GM21737 (cell line): ENCODE data around the gene FBXO8.
A peak's percentile ranks its signal among the peaks of the same experiment; 100 is the strongest.
"Not testable (repeated sequence)": the region's sequence is repeated elsewhere in the genome, so short reads cannot be mapped to it uniquely, and the experiment has no call there.

ENCODE experiments used
- ATAC-seq: cut with Tn5 transposase; IDR thresholded peaks from one replicate; pipeline ENCODE4 v1.9.1; 2021; ENCODE audit warnings: mild to moderate bottlenecking, moderate library complexity; ENCODE audit not compliant: unreplicated experiment

FBXO8 gene

DNA sequence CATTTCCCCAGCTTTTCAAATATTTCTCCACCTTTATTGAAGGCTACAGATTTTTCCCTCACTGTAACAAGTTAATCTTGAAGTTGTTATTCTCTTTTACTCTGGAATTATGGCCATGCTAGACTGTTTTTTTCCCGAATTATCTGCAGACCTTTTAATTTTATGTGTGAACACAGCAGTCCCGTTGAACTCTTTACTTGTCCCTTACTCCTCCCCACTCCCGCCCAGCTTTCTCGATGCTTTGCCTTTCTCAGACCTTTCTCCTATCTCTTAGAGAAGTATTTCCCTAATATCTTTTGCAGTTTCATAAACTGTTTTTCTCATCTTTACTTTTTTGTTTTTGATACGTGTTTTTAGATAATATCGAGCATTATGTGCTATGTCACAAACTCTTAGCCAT is 1.0 kb upstream of the FBXO8 start:
- no peak for ATAC-seq

DNA sequence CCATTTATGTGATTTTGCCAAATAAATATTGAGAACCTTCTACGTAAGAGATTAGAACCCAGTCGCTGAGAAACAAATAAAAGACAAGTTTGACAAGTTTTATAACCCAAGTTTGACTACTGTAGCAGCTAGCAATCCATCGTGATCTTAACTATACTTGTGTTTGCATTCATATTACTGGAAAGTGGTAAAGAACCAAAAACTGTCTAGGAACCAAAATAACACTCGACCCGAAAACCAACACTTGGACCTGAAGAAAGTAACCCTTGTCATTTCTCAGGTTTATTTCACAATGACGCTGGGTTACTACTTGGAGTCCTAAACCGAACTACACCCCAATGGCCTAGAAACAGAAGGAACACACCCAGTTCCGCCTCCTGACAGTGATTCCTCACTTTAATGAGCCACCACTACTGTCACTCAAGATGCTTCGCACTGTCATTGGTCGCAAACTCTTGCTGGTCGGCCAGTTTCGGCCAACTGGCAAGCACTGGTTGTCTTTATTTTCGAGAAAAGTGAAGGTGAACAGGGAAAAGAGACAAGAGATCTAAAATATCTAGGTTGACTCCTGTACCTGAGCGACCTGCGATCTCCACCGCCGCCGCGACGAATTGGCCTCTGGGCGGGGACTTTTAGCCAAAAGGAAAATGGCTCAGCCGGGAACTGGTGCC is 496 bp downstream of the FBXO8 start:
- ATAC-seq, result peak; percentile 97

DNA sequence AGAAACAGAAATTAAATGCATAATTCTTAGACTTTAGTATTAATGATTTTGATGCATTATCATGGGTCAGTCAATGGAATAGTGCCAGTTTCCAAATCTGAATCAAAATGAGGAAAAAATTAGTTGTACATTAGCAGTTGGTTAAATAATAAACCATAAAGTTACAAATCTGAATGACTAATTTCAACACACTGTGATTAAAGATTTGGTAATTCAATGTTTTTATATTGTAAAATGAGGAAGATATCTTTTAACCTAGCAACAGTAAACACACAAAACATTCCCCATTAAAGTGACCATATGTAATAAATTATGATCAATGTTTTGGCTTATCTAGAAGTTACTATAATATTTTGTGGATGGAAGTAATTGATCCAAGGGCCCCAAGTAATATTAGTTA is 1.6 kb downstream of the FBXO8 start:
- no peak for ATAC-seq

DNA sequence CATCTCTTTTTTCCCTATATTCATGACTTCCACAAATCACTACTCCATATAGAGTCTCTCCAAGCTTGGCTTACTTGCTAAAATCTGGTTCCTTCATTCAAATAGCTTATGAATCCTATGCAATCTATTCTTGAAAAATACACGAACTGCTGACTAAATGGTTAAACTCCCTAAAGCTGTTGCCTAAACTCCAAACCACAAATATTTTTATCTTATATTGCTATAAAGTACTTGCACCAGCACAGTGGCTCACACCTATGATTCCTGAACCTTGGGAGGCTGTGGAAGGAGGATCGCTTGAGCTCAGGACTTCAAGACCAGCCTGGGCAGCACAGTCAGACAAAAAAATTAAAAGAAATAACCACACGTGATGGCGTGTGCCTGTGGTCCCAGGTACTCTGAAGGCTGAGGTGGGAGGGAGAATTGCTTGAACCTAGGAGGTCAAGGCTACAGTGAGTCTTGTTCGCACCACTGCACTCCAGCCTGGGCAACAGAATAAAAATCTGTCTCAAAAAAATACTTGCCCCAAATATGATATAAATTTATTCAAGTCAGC is 2.2 kb downstream of the FBXO8 start:
- ATAC-seq, result no peak

DNA sequence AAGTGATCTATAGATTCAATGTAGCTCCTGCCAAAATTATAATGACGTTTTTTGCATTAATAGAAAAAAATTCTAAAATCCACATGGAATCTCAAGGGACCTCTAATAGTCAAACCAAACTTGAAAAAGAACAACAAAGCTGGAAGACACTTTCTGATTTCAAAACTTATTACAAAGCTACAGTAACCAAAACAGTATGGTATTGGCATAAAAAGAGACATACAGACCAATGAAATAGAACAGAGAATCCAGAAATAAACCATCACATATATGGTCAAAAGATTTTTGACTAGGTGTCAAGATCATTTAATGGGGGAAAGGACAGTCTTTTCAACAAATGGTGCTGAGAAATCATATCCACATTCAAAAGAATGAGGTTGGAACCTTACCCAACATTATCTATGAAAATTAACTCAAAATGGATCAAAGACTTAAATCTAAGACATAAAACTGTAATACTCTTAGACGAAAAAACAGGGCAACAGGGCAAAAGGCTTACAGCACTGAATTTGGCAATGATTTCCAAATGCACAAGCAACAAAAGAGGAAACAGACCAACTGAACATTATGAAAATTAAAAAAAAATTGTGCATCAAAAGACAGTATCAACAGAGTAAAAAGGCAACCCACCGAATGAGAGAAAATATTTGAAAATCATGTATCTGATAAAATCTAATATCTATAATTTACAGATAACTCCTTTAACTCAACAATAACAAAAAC is 3.9 kb downstream of the FBXO8 start:
- ATAC-seq, result no peak

DNA sequence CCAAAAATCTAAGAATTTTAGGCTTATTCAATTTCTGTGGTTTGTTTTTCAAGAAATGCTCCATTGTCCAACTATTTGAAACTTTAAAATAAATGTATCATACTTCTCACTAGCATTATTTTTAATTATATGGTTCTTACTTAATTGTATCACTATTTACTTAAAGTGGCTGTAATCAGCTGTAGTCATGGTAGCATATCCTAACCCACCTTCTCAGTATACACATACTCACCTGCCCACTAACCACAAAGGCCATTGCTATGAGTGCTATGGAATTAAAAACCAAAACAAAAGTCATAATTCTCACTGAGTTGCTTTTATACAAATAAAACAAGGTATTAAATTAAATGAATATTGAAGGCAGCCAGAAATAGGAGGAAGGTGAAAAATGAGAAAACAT is 5.0 kb downstream of the FBXO8 start:
- ATAC-seq, result no peak

DNA sequence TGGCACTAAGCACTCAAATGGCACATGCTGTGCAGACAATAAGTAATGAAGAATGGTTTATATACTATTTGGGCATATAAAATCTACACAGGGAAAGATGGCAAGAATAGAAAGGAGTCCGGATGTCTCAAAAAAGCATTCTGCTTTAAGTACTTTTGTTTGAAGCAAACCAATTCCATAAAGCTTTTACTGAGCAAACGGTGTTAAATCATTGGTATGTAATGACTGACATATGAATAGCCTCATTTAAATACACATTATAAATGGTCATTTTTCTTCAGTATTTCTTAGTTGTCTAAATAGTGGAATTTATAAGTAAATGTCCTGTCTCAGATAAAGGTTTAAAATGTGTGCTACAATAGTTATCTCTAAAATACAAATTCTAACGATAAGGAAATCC is 6.0 kb downstream of the FBXO8 start:
- no peak for ATAC-seq

DNA sequence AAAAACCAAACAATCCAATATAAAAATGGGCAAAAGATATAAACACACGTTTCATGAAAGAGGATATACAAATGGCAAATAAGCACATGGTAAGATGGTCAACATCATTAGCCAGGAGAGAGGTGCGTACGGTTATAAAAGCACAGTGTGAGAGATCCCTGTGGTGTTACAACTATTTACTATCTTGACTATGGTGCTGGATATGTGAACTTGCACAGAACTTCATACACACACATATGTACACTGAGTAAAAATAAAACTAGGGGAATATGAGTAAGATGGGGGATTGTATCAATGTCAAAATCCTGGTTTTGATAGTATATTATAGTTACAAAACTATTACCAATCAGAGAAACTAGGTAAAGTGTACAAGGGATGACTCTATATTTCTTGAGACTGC is 8.4 kb downstream of the FBXO8 start:
- no peak for ATAC-seq

DNA sequence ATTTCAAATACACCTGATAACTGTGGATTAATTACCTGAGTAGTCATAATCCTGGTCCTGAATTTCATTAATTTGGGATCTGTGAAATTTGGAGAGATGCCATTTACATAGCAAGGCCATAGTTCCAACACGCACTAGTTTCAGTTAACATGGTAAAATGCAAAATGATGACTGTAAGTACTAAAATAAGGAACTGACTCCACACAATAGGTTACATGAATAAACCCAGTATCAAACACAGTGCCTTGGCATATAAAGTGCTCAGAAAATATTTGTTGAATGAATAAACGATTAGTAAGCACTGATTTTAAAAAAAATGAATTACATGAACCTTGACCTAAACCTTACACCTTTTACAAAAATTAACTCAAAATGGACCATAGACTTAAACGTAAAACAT is 9.0 kb downstream of the FBXO8 start:
- ATAC-seq, result no peak

DNA sequence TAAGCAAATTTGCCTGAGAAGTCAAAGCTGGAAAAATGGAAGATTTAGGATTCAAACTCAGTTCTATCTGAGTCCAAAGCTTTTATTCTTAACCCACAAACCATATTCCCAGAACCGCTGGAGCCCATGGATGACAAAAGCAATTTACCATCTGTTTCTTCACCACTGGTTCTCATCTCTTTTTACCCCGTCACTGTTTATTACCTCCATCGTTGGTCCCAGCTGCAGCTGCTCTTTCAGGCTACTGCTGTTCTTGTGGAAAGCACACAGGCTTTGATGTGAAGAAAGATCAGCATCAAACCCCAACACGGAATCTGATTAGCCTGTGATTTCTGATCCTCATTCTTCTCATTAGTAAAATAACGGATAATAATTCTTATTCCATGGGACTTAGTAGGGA is 9.5 kb downstream of the FBXO8 start:
- no peak for ATAC-seq

DNA sequence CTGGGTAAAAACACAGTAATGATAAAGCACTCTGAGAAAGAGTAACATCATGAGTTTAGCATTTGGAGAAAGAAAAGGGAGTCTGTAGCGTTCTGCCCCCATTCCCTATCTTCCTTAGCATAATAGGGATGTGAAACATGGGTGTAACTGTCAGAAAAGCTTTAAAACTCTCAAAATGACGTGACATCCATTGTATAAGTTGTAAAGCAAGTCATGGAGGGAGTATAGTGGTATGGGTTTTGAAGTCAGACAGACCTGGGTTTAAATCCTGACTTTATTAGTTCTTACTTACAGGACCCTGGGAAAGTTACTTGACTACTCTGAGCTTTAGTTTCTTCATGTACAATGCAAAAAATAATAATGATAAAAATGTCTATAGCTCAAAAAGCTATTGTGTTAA is 17.1 kb downstream of the FBXO8 start:
- ATAC-seq, result no peak

DNA sequence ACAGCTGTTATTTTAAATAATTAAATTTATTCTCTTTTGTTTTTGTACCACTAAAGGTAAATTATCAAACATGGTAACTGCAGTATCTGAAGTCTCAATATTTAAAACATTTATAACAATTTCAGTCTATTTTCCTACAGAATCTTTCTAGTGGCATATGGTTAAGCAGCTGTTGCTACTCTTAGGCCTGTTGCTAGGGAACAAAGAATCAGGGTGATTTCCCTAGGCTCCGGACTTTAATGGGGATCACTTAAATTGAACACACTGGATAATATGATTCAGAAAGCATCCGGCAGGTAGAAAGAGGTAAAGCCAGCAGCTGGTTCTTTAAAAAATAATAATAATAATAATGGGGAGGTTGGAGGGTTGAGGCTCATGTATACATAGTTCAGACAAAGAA is 17.6 kb downstream of the FBXO8 start:
- ATAC-seq, result no peak

DNA sequence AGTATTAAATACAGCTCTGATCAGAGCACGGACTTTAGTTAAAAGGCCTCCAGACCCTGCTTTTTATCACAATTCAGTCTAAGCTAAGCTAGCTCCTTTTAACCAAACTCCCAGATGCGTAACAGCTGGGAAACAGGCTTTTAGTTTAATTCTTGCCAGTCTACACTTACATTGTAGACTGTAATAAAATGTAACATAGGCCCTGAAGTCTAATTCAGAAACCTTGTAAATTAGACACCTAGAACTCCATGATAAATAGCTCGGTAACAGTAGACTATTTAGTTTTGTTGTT is 20.1 kb downstream of the FBXO8 start:
- no peak for ATAC-seq

DNA sequence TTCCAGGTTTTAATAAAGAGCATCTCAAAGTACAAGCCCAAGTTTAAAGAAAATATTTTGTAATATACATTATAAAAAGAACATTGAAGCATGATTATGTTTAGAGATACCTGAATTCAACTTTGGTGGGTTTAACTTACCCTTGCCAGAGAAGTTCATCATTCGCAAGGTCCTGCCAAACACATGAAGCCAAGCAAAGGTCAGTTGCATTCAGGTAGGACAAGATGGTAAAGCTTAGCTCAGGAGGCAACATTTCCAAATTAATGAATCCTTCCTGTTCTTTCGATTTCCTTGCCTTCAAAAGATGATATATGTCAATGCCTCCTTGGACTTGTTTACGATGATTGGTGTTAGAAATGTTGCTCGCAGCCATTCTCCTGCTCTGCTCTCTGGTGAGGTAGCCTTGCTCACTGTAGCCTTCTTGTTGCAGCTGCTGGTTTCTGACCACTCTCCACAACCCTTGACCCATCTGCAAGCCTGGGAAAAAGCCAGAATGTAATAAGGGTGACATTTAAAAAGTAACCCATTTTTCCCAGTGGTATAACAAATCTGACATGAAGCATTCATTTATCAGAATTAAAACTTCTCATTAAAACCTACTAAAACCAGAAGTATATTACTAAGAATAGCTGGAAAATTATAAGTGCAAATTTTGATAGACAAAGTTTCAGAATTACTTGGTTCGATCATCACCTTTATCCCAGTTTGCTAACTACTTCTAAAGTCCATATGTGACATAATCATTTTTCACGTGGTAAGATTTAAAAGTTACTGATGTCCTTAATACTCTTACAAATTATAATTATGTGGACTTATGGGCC is 20.6 kb downstream of the FBXO8 start:
- ATAC-seq, result no peak

DNA sequence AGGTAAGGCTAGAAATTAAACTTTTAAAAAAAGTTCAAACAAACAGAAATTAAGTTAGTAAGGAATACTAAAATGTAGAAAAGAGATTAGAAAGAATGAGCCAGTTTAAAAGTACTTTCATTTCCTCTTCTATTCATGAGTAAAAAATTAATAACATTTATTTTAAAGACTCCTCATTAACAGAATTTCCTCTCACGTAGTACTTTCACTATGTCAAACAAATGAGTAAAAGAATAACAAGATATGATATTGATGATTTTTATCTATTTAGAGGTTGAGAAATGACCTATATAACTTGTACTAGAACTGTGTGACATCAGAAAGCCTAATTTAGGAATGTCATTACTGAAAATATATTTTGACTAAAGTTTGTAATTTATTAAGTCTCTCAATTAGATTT is 22.0 kb downstream of the FBXO8 start:
- not testable (repeated sequence) for ATAC-seq

DNA sequence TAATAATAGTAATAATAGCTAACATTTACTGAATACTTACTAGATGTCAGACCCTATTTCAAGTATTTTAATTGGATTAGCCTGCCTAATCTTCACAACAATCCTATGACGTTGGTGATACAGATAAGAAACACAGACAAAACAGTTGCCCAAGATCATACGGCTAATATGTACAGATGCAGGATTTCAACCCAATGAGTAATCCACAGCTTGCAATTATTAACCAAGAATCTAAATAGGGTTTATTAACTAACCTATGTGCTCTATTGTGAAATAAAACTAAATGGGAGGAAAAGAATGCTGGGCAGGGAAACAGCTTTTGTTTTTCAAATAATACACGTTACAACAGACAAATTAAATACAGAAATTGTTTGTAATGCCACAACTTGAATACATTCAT is 23.4 kb downstream of the FBXO8 start:
- peak; percentile 69 for ATAC-seq

DNA sequence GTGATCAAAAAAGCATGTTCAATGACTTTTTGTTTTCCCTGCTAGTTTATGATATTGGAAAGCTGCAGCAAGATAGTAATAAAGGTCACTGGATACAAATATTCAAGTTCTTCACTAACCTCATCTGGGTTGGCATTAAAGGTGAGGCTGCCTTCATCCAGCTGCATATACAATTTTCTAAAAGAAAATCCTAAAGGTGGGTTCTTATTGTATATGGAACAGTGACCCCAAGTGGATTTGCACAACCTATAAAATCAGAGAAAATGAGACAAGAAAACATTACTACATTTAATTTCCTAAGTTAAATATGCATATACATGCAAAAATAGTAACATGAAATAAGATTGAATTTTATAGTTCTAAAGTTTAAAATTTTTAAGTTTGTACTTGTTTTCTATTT is 23.9 kb downstream of the FBXO8 start:
- no peak for ATAC-seq

DNA sequence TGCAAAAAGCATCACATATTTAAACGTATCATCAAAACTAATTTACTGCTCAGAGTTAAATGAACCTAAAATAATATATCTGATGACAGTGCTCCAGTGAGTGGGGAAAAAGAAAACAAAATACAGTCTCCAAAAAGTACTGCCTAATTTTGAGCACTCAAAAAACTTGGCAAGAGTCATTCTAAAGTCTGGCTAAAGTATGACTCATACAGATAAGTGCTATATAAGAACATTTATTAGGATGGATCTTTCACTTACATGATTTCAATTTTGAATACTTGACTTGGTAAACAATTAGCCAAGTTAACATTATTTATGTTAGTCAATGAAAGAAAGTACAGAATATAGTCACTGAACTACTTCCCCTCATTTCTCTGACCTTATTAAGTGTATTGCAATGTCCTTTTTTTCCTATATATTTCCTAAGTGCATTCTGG is 27.2 kb downstream of the FBXO8 start:
- no peak for ATAC-seq

DNA sequence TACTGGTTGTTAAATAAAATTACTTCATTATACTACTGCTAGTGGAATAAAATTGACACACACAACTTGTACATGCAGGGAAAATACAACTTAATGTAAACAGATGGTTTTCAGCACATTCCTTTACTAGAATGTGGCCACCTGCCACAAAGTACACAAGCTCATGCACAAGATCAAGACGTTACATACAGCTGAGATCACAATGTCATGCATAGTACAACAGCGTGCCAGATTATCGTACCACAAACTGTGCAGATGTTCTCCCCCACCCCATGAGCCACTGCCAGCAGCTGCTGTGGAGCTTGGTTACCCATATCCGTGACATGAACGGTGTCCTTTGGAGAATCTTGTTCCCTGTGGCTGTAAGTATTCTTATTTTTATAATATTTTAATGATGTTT is 27.7 kb downstream of the FBXO8 start:
- no peak for ATAC-seq

DNA sequence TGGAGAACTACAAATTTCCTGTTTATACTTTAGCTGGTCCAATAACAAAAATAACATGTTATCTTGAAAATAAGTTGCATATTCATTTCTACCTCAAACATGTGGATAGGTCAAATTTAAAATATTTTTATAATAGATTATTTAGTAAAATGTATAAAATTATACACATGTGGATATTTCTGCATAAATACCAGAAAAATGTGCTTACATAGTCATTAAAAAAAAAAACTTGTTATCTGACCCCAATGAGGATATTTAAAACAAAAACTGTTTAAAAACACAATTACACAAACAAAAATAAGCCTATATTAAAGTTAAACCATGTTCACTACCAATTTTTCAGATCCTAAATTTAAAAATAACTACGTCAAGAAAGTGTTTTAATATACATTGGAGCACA is 28.1 kb downstream of the FBXO8 start:
- ATAC-seq, result no peak

DNA sequence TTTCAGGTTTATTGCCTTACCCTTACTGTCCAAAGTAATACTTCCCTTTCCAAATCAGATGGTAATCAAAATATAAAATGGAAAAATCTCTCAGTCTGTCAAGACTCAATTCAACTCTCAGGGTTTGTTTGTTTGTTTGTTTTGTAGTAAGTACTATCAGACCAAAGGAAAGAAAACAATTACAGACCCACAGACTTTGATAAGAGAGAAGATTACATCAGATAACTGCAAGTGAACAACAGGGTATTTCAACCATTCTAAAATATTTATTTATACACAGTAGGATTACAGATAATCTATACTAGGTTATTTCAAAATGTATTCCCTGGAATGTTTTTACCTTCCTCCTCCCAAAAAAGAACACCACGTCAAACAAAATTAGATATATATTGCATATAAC is 28.9 kb downstream of the FBXO8 start:
- no peak for ATAC-seq

DNA sequence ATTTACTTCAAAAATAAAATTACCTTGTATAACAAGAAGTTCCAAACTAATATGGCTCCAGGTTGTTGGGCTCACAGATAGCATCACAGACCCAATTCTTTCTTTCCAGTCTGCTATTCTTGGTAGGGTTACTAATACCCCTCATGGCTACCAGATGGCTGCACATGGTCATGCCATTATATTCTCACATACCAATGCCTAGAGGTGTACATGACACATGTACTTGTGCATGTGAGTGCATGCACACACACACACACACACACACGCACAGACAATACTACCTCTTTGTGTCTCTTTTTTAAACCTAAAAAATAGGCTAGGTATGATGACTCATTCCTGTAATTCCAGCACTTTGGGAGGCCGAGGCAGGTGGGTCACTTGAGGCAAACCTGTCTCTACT is 31.1 kb downstream of the FBXO8 start:
- no peak for ATAC-seq
